GM19239 (cell line): ENCODE results near the gene SLC17A9.
"Not testable (repeated sequence)": the region's sequence is repeated elsewhere in the genome, so short reads cannot be mapped to it uniquely, and the experiment has no call there.

Source experiments
- DNase-seq: peaks from one replicate; pipeline ENCODE4 v3.0.0; 2011; ENCODE audit warnings: low spot score; ENCODE audit not compliant: insufficient read length
- FAIRE-seq: peaks from 2 replicates; lab custom pipeline; 2011; peaks lifted over from hg19 to GRCh38; lab: Jason Lieb, UNC

Gene SLC17A9

DNA sequence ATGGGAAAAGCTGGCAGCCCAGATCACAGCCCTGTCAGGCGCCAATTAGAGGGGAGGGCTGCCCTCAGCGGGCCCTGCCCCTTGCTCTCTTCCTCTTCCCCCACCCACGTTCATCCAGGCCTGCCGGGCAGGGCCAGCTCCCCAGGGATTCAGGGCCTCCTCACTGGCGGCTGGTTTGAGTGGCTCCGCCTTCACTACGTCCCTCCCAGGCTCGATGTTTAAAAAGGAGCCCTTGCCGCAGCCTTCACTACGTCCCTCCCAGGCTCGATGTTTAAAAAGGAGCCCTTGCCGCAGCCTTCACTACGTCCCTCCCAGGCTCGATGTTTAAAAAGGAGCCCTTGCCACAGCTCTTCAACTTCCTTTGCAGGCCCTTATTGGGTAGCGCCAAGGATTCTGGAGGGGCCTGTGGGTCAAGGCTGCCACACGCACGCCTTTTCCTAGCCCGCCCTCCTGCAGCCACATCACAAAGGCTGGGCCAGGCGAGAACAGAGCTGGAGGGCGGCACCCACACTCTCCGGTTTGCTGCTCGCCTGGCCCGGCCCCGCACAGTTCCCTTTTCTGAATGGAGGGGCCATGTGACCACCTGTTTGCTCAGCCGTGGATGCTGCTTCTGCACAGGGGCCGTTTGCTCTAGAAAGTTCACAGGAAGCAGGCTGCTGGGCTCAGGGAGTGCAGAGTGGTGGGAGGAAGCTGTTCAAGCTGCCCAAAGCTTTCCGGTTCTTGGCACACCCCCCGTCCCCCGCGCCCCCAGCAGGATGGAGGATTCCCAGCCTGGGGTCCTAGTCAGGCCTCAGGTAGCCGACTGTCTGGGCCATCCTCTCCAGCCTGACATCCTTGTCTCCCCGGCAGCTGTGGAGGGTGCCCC lies 1.6 kb downstream of the SLC17A9 start:
- FAIRE-seq (peak; percentile 91), DNase-seq (peak; percentile 91)

- FAIRE-seq (no peak), DNase-seq (no peak)
Observed at GRCh38 chr20:62955519-62956386, 3.2 kb downstream of the SLC17A9 start.

DNA sequence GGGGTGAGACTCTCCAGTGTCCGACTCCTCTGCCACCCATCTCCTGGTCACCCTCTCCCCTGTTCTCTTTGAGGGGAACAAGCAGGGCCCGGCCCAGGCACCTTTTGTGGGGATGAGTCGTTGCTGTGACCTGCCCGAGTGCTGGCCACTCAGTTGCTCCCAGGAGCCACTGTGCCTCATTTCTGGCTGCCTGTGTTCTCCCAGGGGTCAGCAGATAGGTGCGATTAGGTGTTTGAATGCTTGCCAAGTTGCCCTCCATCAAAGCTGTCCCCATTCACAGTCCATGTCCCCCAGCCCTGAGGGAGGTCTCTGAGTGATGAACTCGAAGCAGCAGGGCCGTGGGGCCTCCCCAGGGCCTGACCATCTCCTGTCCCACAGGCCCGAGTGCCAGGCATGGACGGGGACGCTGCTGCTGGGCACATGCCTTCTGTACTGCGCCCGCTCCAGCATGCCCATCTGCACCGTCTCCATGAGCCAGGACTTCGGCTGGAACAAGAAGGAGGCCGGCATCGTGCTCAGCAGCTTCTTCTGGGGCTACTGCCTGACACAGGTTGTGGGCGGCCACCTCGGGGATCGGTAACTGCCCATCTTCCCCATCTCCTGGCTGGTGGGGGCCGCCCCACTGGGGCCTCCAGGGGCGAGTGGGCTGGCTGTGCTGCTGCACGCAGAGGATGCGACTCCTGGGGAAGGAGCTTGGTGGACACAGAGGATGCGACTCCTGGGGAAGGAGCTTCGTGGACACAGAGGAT lies 4.1 kb downstream of the SLC17A9 start:
- no peak for FAIRE-seq
- no peak for DNase-seq

- FAIRE-seq (no peak), DNase-seq (no peak)
Observed at GRCh38 chr20:62957136-62958117, 4.9 kb downstream of the SLC17A9 start.

DNA sequence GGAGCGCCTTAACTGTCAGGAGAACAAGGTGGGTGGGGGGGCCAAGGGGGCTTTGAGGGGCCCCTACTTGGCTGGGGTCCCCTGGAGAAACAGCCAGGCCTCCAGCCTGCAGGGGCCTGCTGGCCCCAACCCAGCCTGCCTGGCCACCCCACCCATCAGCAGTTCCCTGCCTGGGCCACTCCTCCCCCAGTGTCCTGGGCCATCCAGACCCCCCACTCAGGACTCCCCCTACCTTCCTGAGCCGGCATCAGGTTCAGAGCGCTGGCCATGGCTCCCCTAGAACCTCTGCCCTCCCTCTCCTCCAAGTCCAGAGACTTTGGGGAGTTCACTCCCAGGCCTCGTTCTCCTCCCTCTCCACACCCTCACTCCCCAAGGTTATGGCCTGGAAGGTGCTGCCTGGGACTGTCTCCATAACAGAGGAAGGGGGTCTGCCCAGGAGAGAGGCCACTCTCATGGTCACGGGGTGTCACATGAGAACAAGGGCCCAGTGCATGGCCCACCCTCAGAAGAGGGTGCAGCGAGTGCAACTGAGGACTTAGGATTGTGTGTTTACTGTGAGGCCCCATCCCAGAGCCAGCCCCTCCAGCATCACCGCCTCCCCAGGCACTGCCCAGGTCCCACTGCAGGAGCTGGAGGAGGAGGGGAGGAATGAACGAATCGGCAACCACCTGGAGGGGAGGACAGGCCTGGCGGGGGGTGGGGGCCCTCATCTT lies 6.0 kb downstream of the SLC17A9 start:
- no peak for DNase-seq
- no peak for FAIRE-seq

- DNase-seq (no peak), FAIRE-seq (no peak)
Observed at GRCh38 chr20:62959101-62959971, 6.8 kb downstream of the SLC17A9 start.

- DNase-seq: no peak
- no peak for FAIRE-seq
Observed at GRCh38 chr20:62959998-62960436, 7.5 kb downstream of the SLC17A9 start.

DNA sequence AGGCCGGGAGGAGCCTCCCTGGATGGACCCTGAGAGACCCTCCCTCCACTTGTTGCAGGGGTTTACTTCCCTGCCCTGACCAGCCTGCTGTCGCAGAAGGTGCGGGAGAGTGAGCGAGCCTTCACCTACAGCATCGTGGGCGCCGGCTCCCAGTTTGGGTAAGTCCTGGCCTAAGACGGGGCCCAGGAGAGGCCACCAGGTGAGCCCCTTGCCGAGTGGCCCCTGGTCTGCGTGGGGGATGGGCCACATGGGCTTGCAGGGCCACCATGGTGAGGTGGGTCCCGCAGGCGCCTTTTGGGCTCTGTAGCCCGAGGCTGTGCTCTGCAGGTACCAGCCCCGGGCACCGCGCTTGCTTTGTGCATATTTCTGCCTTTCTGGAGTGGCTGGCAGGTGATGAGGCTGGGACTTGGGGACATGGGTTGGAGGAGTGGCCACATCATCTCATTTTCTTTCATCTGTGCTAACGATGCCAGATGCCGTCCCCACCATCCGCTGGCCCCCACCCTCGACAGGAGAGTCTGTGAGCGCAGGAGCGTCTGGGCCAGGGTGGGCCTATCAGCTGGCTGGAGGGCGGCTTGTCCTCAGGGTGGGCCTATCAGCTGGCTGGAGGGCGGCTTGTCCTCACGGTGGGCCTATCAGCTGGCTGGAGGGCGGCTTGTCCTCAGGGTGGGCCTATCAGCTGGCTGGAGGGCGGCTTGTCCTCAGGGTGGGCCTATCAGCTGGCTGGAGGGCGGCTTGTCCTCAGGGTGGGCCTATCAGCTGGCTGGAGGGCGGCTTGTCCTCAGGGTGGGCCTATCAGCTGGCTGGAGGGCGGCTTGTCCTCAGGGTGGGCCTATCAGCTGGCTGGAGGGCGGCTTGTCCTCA lies 8.2 kb downstream of the SLC17A9 start:
- FAIRE-seq, DNase-seq: not testable (repeated sequence)

- no peak for FAIRE-seq
- DNase-seq: no peak
Observed at GRCh38 chr20:62961310-62961783, 8.8 kb downstream of the SLC17A9 start.

GRCh38 chr20:62961799-62962198 lies 9.3 kb downstream of the SLC17A9 start:
- DNase-seq (no peak), FAIRE-seq (no peak)

DNA sequence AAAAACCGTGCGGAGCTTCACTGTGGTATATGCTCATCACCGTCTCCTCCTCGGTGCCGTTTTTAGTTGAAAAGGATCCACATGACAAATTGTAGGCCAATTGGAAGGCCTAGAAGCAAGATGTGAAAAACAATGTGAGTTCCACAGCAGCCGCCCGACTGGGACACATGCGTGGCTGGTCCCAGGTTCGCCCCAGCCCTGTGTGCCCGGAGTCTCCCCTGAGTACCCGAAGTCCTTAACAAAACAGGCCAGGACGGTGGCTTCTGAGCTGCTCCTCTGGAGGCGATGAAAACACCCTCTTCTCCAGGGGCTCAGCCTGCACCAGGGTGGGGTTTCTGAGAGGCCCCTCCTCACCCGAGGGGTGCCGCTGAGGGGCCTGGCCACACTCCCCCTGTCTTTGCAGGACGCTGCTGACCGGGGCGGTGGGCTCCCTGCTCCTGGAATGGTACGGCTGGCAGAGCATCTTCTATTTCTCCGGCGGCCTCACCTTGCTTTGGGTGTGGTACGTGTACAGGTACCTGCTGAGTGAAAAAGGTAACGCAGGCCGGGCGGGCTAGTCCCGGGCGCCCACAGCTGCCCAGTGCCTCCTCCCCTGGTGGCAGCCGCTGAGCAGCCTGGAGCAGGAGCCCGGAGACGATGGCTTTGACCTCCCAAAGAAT lies 9.8 kb downstream of the SLC17A9 start:
- FAIRE-seq (no peak), DNase-seq (no peak)

- FAIRE-seq: no peak
- DNase-seq: no peak
Observed at GRCh38 chr20:62962891-62963613, 10.5 kb downstream of the SLC17A9 start.

- no peak for FAIRE-seq
Observed at GRCh38 chr20:62963614-62964397, 11.3 kb downstream of the SLC17A9 start.

DNA sequence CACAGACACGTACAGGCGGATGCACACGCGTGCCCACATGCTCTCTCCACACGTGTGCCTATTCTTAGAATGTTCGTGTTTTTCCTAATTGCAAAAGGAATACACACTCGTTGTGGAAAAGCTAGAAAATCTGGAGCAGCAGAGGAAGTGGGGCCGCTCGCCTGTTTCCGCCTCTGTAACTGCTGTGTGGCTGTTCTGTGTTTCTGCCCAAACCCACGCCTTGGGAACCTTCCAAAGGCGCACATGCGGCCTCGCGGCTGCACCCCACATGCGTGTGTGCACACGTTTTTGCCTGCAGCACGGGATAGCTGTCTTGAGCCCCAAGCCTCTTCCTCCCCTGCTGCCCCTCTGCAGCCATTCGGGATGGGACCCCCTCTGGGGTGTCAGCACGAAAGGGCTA lies 12.2 kb downstream of the SLC17A9 start:
- DNase-seq (no peak), FAIRE-seq (no peak)

More at GRCh38 chr20:62963614-62964397, 11.3 kb downstream of the SLC17A9 start:
- DNase-seq: no peak

DNA sequence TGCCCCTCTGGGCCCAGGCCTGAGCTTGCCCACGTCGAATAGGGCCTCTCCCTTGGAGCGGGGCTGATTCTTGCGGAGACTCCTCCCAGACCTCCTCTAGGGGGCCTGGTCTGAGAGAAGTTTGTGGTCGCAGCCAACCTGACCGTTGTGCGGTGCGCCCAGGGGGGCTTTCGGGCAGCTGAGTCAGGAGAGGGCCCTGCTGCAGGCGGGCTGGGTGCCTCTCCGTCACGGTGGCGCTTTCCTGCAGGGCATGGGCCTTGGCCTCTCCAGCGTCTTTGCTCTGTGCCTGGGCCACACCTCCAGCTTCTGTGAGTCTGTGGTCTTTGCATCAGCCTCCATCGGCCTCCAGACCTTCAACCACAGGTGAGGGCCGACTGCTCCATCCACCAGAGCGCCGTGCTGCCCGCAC lies 12.9 kb downstream of the SLC17A9 start:
- FAIRE-seq (no peak), DNase-seq (no peak)
